Skin epidermis (tissue), 12 donors: ENCODE results near the gene CEP68.
"Not testable (repeated sequence)": the region's sequence is repeated elsewhere in the genome, so short reads cannot be mapped to it uniquely, and the experiment has no call there.

Experiments used
- H3K27ac ChIP-seq, 21 experiments: fragments of 200-600 bp; sonication (generic) in 11 of 21; one replicate each; pipeline ENCODE4 v1.5.0; 2020; ENCODE audit warnings: mild to moderate bottlenecking in 3 of 21, inconsistent platforms in 2 of 21, moderate library complexity in 2 of 21
- H3K4me3 ChIP-seq, 7 experiments: fragments of 200-600 bp; sonication (generic) in 2 of 7; one replicate each; pipeline ENCODE4 v1.5.0; 2020; ENCODE audit warnings: inconsistent platforms in 2 of 7, mild to moderate bottlenecking in 2 of 7, moderate library complexity in 1 of 7

The CEP68 gene

DNA sequence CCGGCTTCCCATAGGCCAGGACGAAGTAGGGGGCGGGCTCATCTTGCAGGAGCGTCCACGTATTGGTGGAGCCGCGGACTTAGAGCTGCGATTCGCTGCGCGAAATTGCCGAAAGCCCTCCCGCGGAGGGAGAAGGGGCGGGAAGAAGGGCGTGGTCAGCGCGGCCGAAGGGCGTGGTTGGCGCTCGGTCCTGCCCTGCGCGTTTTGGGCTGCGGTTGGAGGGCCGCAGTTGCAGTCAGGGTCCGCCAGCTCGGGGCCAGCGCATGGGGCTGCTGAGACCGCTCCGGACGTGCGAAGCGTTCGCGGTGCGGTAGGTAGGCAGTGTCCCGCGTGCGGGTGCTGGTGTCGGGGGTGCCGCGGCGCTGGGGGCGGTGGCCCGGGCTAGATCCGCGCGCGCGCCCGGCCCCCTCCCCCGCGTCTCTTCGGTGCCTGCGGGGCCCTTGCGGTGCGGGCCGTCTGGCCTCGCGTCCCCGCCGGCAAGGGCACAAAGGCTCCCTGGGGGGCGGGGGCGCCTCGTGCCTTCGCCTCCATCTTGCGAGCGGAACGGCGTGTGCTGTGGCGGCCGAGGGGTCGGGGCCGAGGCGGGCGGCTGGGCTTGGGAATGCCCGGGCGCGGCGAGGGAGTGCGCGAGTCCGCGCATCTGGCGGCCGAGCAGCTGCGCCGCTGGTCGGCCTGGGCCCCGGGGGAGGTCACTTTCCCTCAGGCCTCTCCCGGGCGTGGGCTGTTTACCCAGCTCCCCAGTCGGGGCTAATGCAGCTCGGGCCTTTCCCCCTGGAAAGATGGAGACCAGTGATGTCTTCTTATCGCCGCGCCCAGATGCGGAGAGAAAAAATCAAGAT is at the start of gene CEP68:
CEP68 (plus strand) TSS at position 202 of the 839 bp plus-strand sequence. CDS start 13,029 bp downstream, outside the sequence.
- H3K4me3 ChIP-seq, result peak within 1 kb of the TSS; percentile 63 to 96 (median 93)
- peak within 1 kb of the TSS; percentile 76 to 94 (median 89) for H3K27ac ChIP-seq

DNA sequence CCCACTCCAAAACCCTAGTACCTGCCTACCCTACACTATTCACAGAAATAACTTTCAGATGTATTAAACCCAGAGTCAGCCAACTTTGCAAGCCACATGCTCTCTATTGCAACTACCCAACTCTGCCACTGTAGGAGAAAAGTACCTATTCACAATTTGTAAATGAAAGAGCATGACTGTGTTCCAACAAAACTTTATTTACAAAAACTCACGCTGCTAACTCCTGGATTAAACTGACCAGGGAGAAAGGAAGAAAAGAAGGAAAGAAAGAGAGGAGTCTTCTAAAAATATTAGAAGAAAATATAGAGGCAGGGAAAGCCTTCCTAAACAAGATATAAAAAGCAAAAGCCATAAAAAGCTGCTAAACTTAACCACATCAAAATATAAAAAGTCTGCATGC is 42.4 kb upstream of the CEP68 start:
- no peak overlapping the region for H3K4me3 ChIP-seq
- H3K27ac ChIP-seq, result no peak overlapping the region

GRCh38 chr2:65015731-65016130 is 40.5 kb upstream of the CEP68 start:
- no peak overlapping the region for H3K27ac ChIP-seq

DNA sequence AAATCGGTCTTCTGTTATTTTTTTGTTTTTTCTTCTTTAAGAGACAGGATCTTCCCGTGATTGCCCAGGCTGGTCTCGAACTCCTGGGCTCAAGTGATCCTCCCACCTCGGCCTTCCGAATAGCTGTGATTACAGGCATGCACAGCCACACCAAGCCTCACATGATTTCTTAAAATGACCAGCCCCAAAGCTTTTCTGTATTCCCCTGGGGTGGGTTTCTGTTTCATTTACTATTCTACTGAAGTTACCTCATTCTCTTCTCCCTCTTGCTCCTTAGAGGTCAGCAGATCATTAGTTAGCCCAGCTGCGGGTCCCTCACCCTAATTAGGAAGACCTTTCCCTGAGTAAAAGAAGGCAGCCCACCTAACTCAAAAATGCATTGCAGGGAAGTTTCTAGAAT is 39.4 kb upstream of the CEP68 start:
- Histone ChIP-seq H3K27ac (peak overlapping the region in 5 of 21 experiments; percentile 3 to 68 (median 15)), H3K4me3 (no peak overlapping the region)

More at GRCh38 chr2:65015731-65016130, 40.5 kb upstream of the CEP68 start:
- no peak overlapping the region for H3K4me3 ChIP-seq

GRCh38 chr2:65017335-65017734 is 38.9 kb upstream of the CEP68 start:
- Histone ChIP-seq H3K27ac (peak overlapping the region in 8 of 21 experiments; percentile 2 to 72 (median 33)), H3K4me3 (no peak overlapping the region)

GRCh38 chr2:65018141-65018582 is 38.1 kb upstream of the CEP68 start:
- Histone ChIP-seq H3K27ac (peak overlapping the region in 9 of 21 experiments; percentile 2 to 72 (median 34)), H3K4me3 (no peak overlapping the region)

- H3K27ac ChIP-seq, result peak overlapping the region in 6 of 21 experiments; percentile 1 to 72 (median 38)
Measured at GRCh38 chr2:65019010-65019409, 37.2 kb upstream of the CEP68 start.

GRCh38 chr2:65019675-65020195 is 36.5 kb upstream of the CEP68 start:
- Histone ChIP-seq H3K4me3 (no peak overlapping the region), H3K27ac (peak overlapping the region in 1 of 21 experiments; percentile 37)

More at GRCh38 chr2:65019010-65019409, 37.2 kb upstream of the CEP68 start:
- no peak overlapping the region for H3K4me3 ChIP-seq

GRCh38 chr2:65020251-65020650 is 36.0 kb upstream of the CEP68 start:
- not testable (repeated sequence) for H3K4me3 ChIP-seq, H3K27ac ChIP-seq

DNA sequence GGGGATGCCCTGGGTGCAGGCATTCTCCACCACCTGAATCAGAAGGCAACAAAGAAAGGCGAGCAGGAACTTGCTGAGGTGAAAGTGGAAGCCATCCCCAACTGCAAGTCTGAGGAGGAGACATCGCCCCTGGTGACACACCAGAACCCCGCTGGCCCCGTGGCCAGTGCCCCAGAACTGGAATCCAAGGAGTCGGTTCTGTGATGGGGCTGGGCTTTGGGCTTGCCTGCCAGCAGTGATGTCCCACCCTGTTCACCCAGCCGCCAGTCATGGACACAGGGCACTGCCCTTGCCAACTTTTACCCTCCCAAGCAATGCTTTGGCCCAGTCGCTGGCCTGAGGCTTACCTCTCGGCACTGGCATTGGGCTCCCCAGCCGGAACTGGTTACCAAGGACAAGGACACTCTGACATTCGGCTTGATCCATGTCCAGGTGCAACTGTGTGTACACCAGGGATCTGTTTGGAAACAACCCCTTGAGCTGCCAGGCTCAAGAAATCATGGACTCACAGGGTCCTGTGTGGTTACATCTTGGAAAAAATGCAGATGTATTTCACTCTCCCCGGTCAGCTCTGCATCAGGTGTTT is 35.2 kb upstream of the CEP68 start:
- H3K27ac ChIP-seq, result no peak overlapping the region
- no peak overlapping the region for H3K4me3 ChIP-seq

GRCh38 chr2:65021709-65022108 is 34.5 kb upstream of the CEP68 start:
- Histone ChIP-seq H3K4me3 (no peak overlapping the region), H3K27ac (no peak overlapping the region)

GRCh38 chr2:65022189-65022588 is 34.0 kb upstream of the CEP68 start:
- Histone ChIP-seq H3K4me3 (no peak overlapping the region), H3K27ac (no peak overlapping the region)

- H3K27ac ChIP-seq, result peak overlapping the region in 8 of 21 experiments; percentile 3 to 49 (median 26)
- no peak overlapping the region for H3K4me3 ChIP-seq
Measured at GRCh38 chr2:65023742-65024141, 32.5 kb upstream of the CEP68 start.

GRCh38 chr2:65024149-65024829 is 31.9 kb upstream of the CEP68 start:
- H3K4me3 ChIP-seq, result no peak overlapping the region
- H3K27ac ChIP-seq, result peak overlapping the region in 8 of 21 experiments; percentile 3 to 49 (median 26)

DNA sequence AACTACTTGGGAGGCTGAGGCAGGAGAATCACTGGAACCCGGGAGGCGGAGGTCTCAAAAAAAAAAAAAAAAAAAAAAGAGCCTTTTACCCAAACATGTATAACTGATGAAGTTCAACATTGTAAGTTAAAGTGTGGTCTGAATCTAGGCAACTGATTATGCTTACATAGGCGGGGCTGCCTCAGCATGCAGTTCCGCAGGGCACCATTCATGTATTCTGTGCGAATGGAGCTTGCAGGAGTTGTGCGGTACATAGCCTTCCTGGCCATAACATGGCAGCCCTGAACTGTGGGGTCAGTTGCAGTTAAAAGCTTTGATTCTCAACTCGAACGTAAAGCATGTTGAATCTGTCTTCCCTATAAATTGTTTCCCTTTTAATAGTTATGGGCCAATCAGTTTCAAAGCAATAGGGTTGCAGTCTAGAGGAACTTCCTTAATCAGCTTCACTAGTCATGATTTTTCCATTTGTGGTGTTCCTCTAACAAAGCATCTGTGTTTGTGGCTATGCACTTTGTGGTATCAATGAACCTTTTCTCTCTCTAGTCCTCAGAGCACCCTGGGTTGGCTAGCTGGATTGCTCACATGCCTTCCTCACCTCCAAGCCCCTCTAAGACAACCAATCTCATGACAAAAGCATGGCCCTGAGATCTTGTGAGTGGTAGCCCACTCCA is 30.6 kb upstream of the CEP68 start:
- Histone ChIP-seq H3K4me3 (no peak overlapping the region), H3K27ac (peak overlapping the region in 4 of 21 experiments; percentile 16 to 29 (median 22))

GRCh38 chr2:65026154-65026553 is 30.1 kb upstream of the CEP68 start:
- H3K4me3 ChIP-seq, result no peak overlapping the region
- H3K27ac ChIP-seq, result peak overlapping the region in 2 of 21 experiments; percentile 16 to 29

DNA sequence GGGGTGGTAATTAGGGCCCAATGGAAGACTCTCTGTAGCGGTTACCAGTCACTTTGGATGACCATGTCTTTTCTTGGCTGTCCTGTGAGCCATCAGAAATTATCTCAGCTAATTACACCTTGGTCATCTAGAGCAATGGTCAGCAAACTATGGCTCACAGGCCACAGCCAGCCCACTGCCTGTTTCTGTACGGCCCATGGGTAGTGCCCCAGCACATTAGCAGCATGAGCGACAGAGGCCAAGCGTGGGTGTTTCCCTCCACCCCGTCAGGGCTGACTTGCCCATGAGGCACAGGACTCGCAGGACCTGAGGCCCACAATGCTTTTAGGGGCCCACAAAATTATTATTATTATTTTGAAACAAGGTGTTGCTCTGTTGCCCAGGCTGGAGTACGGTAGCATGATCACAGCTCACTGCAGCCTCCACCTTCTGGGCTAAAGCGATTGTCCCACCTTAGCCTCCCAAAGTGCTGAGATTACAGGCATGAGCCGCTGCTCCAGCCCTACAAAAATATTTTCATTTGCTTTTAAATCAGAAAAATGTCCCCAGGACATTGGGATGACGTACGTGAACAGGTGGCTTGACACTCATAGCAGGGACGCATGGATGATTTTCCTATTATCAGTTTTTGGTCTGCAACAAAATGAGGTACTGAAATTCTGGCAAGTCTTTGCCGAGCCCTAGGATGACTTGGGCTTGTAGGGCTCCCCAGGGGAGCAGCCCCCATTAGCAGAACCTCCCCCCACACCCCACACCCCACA is 29.3 kb upstream of the CEP68 start:
- H3K27ac ChIP-seq, result peak overlapping the region in 1 of 21 experiments; percentile 16
- no peak overlapping the region for H3K4me3 ChIP-seq

GRCh38 chr2:65027616-65028244 is 28.5 kb upstream of the CEP68 start:
- Histone ChIP-seq H3K27ac (no peak overlapping the region), H3K4me3 (no peak overlapping the region)
